Mesenchymal stem cell (in vitro differentiated cells and primary cell): ENCODE data around the gene GNPAT.

Experiments used
- DNase-seq: peaks from one replicate; pipeline ENCODE4 v3.0.0-alpha.2; 2013
- H2AFZ ChIP-seq: one replicate; pipeline ENCODE4 v1.6.1; 2013; ENCODE audit warnings: low read depth, mild to moderate bottlenecking, control low read depth, inconsistent platforms, low read length, moderate library complexity
- H2AK5ac ChIP-seq: 2 replicates; pipeline ENCODE4 v1.6.1; 2013; ENCODE audit warnings: low read length, moderate library complexity, mild to moderate bottlenecking, inconsistent platforms; ENCODE audit not compliant: severe bottlenecking
- H2BK120ac ChIP-seq: one replicate; pipeline ENCODE4 v1.6.1; 2013; ENCODE audit warnings: low read depth, mild to moderate bottlenecking, inconsistent platforms, low read length, moderate library complexity
- H2BK12ac ChIP-seq, 2 experiments: one replicate each; pipeline ENCODE4 v1.6.1; 2013; ENCODE audit warnings: inconsistent platforms in 2 of 2, low read length in 2 of 2, mild to moderate bottlenecking in 2 of 2, moderate library complexity in 2 of 2, control low read depth in 1 of 2
- H2BK15ac ChIP-seq: one replicate; pipeline ENCODE4 v1.6.1; 2013; ENCODE audit warnings: mild to moderate bottlenecking, low read depth, inconsistent platforms; ENCODE audit not compliant: poor library complexity, severe bottlenecking
- H2BK5ac ChIP-seq: 2 replicates; pipeline ENCODE4 v1.6.1; 2013; ENCODE audit warnings: low read depth, mild to moderate bottlenecking, low read length, control low read depth, inconsistent platforms; ENCODE audit not compliant: poor library complexity, severe bottlenecking
- H3K14ac ChIP-seq, 2 experiments: one replicate each; pipeline ENCODE4 v1.6.1; 2013; ENCODE audit warnings: inconsistent platforms in 2 of 2, low read length in 2 of 2, control low read depth in 1 of 2, mild to moderate bottlenecking in 1 of 2, moderate library complexity in 1 of 2
- H3K18ac ChIP-seq, 2 experiments: one replicate each; pipeline ENCODE4 v1.6.1; 2013; ENCODE audit warnings: inconsistent platforms in 2 of 2, low read length in 2 of 2, control low read depth in 1 of 2, low read depth in 1 of 2, mild to moderate bottlenecking in 1 of 2
- H3K23ac ChIP-seq, 2 experiments: one replicate each; pipeline ENCODE4 v1.6.1; 2013; ENCODE audit warnings: inconsistent platforms in 2 of 2, low read length in 2 of 2, mild to moderate bottlenecking in 2 of 2, moderate library complexity in 2 of 2, control low read depth in 1 of 2
- H3K27ac ChIP-seq: 2 replicates; pipeline ENCODE4 v1.5.1; 2013; ENCODE audit warnings: mild to moderate bottlenecking, moderate library complexity, low read length, control low read depth, inconsistent platforms; ENCODE audit not compliant: poor library complexity, severe bottlenecking
- H3K27me3 ChIP-seq, 2 experiments: 2 replicates each; pipeline versions ENCODE4 v1.6.1 to v1.7.0; 2013; ENCODE audit warnings: low read length in 2 of 2, mild to moderate bottlenecking in 2 of 2, moderate library complexity in 2 of 2, control low read depth in 1 of 2, inconsistent platforms in 1 of 2; ENCODE audit not compliant: control insufficient read depth in 1 of 2, insufficient read depth in 1 of 2
- H3K36me3 ChIP-seq, 2 experiments: 2 replicates each; pipeline versions ENCODE4 v1.6.1 to v1.7.0; 2013; ENCODE audit warnings: low read length in 2 of 2, control low read depth in 1 of 2, inconsistent platforms in 1 of 2, low read depth in 1 of 2, mild to moderate bottlenecking in 1 of 2; ENCODE audit not compliant: insufficient read depth in 2 of 2, control insufficient read depth in 1 of 2
- H3K4ac ChIP-seq, 2 experiments: one replicate each; pipeline ENCODE4 v1.6.1; 2013; ENCODE audit warnings: inconsistent platforms in 2 of 2, low read length in 2 of 2, mild to moderate bottlenecking in 2 of 2, moderate library complexity in 2 of 2, control low read depth in 1 of 2, low read depth in 1 of 2
- H3K4me1 ChIP-seq: 2 replicates; pipeline ENCODE4 v1.6.1; 2013; ENCODE audit warnings: low read depth, low read length, control low read depth; ENCODE audit not compliant: control insufficient read depth, insufficient read depth
- H3K4me2 ChIP-seq: 2 replicates; pipeline ENCODE4 v1.6.1; 2013; ENCODE audit warnings: low read length, mild to moderate bottlenecking, inconsistent platforms; ENCODE audit not compliant: poor library complexity, severe bottlenecking
- H3K4me3 ChIP-seq, 2 experiments: 2 replicates each; pipeline versions ENCODE4 v1.5.1 to v1.7.0; 2013; ENCODE audit warnings: low read length in 2 of 2, mild to moderate bottlenecking in 2 of 2, control low read depth in 1 of 2, low read depth in 1 of 2; ENCODE audit not compliant: insufficient read depth in 1 of 2
- H3K79me1 ChIP-seq: replicated peaks from 2 replicates; pipeline ENCODE4 v1.6.1; 2013; ENCODE audit warnings: mild to moderate bottlenecking, control low read depth, low read length, inconsistent platforms; ENCODE audit not compliant: poor library complexity, severe bottlenecking
- H3K9ac ChIP-seq: 2 replicates; pipeline ENCODE4 v1.7.0; 2013; ENCODE audit warnings: mild to moderate bottlenecking, low read length, moderate library complexity
- H3K9me3 ChIP-seq: 2 replicates; pipeline ENCODE4 v1.7.0; 2013; ENCODE audit warnings: mild to moderate bottlenecking, low read length; ENCODE audit not compliant: control insufficient read depth
- H4K8ac ChIP-seq: one replicate; pipeline ENCODE4 v1.6.1; 2013; ENCODE audit warnings: inconsistent platforms, mild to moderate bottlenecking, low read length, moderate library complexity
- H4K91ac ChIP-seq: one replicate; pipeline ENCODE4 v1.6.1; 2013; ENCODE audit warnings: mild to moderate bottlenecking, low read length, inconsistent platforms
- WGBS: methylation state at CpG from one replicate; pipeline ENCODE4 v1.1.7; 2013; ENCODE audit warnings: mixed read lengths; 5-methylcytosine and 5-hydroxymethylcytosine counted together

Gene GNPAT

DNA sequence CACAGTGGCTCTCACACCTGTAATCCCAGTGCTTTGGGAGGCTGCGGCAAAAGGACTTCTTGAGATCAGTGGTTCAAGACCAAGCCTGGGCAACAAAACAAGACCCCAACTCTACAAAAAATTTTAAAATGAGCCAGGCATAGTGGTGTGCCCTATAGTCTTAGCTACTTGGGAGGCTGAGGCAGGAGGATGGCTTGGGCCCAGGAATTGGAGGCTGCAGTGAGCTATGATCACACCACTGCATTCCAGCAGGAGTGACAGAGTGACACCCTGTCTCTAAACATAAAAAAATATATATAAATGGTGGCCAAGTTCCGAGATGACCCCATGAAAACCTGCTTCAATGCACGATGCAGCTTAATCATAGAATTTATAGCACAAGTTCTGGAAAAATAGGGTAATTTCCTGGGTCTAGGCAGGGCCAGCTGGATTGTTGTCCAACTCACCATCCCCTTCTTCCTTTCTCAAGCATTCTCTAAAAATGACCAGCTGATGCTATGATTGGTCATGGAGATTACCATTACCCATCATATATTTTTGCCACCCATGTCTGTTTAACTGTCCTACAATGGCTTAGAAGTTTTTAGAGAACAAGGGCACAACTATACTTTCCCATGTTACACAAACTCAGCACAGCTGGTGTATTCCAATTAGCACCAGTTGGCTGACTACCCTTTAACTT, 5.3 kb upstream of the GNPAT start:
- H3K9me3 ChIP-seq: no peaks in the 10 kb centered on the region
- H3K79me1 ChIP-seq: peaks cover 40% of the 10 kb centered on the region

DNA sequence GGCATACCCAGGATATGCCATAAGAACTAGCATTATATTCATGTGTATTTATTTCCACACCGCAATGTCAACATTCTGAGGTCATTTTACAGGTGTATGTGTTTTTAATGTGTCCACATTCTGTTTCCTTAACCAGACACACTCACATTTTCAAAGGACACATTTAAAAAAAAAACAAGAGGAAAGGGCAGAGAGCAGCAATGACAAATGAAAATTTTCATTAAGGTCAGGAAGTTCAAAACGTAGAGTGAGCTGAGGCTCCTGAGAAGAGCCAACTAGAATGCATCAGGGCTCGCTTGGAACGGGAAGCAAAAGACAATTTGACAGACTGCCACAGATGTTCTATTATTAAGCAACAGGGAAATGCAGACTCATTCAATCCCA, 4.8 kb upstream of the GNPAT start:
- H3K14ac ChIP-seq: no peak overlapping the region
- H3K27ac ChIP-seq: no peak overlapping the region
- peaks cover 40% of the 10 kb centered on the region for H3K79me1 ChIP-seq
- H4K8ac ChIP-seq: no peak overlapping the region
- H2BK120ac ChIP-seq: no peak overlapping the region
- no peak overlapping the region for H3K18ac ChIP-seq
- no peak overlapping the region for H3K23ac ChIP-seq
- no peak overlapping the region for H2AK5ac ChIP-seq
- no peak overlapping the region for H3K4ac ChIP-seq
- H2BK5ac ChIP-seq: no peak overlapping the region
- no peak overlapping the region for H3K4me2 ChIP-seq
- H4K91ac ChIP-seq: no peak overlapping the region
- peaks cover 8 to 53% of the 10 kb centered on the region in 2 experiments for H3K36me3 ChIP-seq
- H2AFZ ChIP-seq: no peak overlapping the region
- peaks cover 4% of the 10 kb centered on the region for H3K4me1 ChIP-seq
- no peak overlapping the region for H2BK12ac ChIP-seq
- no peaks in the 10 kb centered on the region for H3K9me3 ChIP-seq
- H2BK15ac ChIP-seq: no peak overlapping the region
- no peak overlapping the region for H3K9ac ChIP-seq
- DNase-seq: no peak
- H3K4me3 ChIP-seq: no peak overlapping the region
- WGBS: 99% methylated on average over 4 of the region's 4 CpGs
- H3K27me3 ChIP-seq: no peaks in the 10 kb centered on the region

More for the DNA sequence above, 5.3 kb upstream of the GNPAT start:
- 100% methylated on average over 2 of the region's 3 CpGs for WGBS
- Histone ChIP-seq H2AK5ac (no peak overlapping the region), H2AFZ (no peak overlapping the region), H4K8ac (no peak overlapping the region), H3K14ac (no peak overlapping the region), H2BK120ac (no peak overlapping the region), H3K4me2 (no peak overlapping the region), H2BK5ac (no peak overlapping the region), H3K36me3 (peaks cover 12 to 58% of the 10 kb centered on the region in 2 experiments), H4K91ac (no peak overlapping the region), H3K23ac (no peak overlapping the region), H3K4me3 (no peak overlapping the region), H3K18ac (no peak overlapping the region), H3K9ac (no peak overlapping the region), H2BK15ac (no peak overlapping the region), H2BK12ac (no peak overlapping the region), H3K4me1 (peaks cover 4% of the 10 kb centered on the region), H3K27ac (no peak overlapping the region), H3K27me3 (no peaks in the 10 kb centered on the region), H3K4ac (no peak overlapping the region)
- DNase-seq: no peak

DNA sequence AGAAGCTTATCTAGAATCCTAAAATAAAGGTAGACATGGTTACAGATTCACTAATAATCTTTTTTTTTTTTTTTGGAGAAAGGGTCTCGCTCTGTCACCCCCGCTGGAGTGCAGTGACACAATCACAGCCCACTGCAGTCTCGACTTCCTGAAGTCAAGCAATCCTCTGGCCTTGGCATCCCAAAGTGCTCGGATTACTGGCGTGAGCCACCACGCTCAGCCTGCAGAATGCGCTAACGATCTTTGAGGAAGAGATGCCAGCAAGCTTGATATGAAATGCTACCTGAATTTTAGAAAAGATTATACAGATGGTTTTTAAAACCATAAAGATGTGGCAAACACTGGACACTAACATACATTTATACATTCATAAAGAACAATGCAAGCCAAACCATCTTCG, 4.1 kb upstream of the GNPAT start:
- H3K27me3 ChIP-seq: no peaks in the 10 kb centered on the region

DNA sequence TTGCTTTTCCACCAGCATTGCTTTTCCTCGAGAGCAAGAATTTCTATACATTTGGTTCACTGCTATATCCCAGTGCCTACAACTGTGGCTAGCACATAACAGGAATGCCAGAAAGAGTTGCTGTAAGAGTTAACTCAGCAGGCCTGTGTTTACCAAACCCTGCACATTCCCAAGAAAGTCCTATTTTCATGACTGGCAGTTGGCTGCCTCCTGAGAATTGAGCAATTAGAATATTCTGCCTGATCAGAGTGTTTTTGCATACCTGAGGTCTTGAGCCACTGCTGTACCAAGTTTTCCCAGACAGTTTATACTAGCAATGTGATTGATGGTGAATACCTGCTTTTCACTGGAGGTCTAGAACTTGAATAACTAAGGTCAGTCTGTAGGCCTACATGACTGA, 2.7 kb upstream of the GNPAT start:
- Histone ChIP-seq H3K27me3 (no peaks in the 10 kb centered on the region), H3K4me2 (no peak overlapping the region), H3K4ac (no peak overlapping the region), H4K91ac (no peak overlapping the region), H3K4me3 (no peak overlapping the region), H3K79me1 (peaks cover 27% of the 10 kb centered on the region), H2BK120ac (no peak overlapping the region), H3K9ac (no peak overlapping the region), H4K8ac (no peak overlapping the region), H3K36me3 (peaks cover 3 to 40% of the 10 kb centered on the region in 2 experiments), H3K23ac (no peak overlapping the region), H3K9me3 (no peaks in the 10 kb centered on the region), H3K14ac (no peak overlapping the region), H2AFZ (no peak overlapping the region), H3K18ac (no peak overlapping the region), H3K27ac (no peak overlapping the region), H2BK5ac (no peak overlapping the region), H2BK15ac (no peak overlapping the region), H3K4me1 (peaks cover 2% of the 10 kb centered on the region), H2BK12ac (no peak overlapping the region), H2AK5ac (no peak overlapping the region)
- 92% methylated on average over 1 of the region's 1 CpG for WGBS
- DNase-seq: no peak

More for the DNA sequence above, 4.1 kb upstream of the GNPAT start:
- Histone ChIP-seq H3K9ac (no peak overlapping the region), H3K4me3 (no peak overlapping the region), H3K14ac (no peak overlapping the region), H3K4ac (no peak overlapping the region), H2BK120ac (no peak overlapping the region), H3K27ac (no peak overlapping the region), H2BK5ac (no peak overlapping the region), H3K23ac (no peak overlapping the region), H3K18ac (no peak overlapping the region), H4K8ac (no peak overlapping the region), H4K91ac (no peak overlapping the region), H3K79me1 (peaks cover 34% of the 10 kb centered on the region), H2BK15ac (no peak overlapping the region), H2AFZ (no peak overlapping the region), H3K9me3 (no peaks in the 10 kb centered on the region), H3K4me1 (peaks cover 4% of the 10 kb centered on the region), H3K4me2 (no peak overlapping the region), H3K36me3 (peaks cover 5 to 52% of the 10 kb centered on the region in 2 experiments), H2BK12ac (no peak overlapping the region), H2AK5ac (no peak overlapping the region)
- no peak for DNase-seq
- 96% methylated on average over 7 of the region's 9 CpGs for WGBS
